Measurements from ENCODE around the gene BIVM. TPM values are rescaled to one million over a fixed set of nuclear protein-coding genes. Genes with fewer than 3 reads are reported as not detected.

Gene BIVM
- polyA plus RNA-seq, 1 of the 3 experiments (the other 2 are of a cell fraction), result 8.8 TPM

GRCh38 chr13:102793611-102794355, 5.1 kb upstream of the BIVM start:
- Histone ChIP-seq H3K9me2 (no peaks in the 10 kb centered on the region), H4K20me1 (ENCODE audit: insufficient read depth) (no peaks in the 10 kb centered on the region), H3K9ac (no peak overlapping the region), H3K4me1 (ENCODE audit: control insufficient read depth in 1 of 2, insufficient read depth in 2 of 2, low read depth in 1 of 2, low read length in 1 of 2) (no peaks in the 10 kb centered on the region; a peak in 2 of 4 replicates), H3K27me3 (ENCODE audit: insufficient read depth) (no peaks in the 10 kb centered on the region), H3K9me3 (no peaks in the 10 kb centered on the region), H2AFZ (ENCODE audit: low read depth) (no peak overlapping the region), H3K4me2 (no peak overlapping the region), H3K4me3 (ENCODE audit: low read depth in 2 of 2, low read length in 1 of 2) (no peak overlapping the region), H3K36me3 (replicated peaks in 1 of 2; ENCODE audit: control insufficient read depth in 1 of 2, insufficient read depth in 2 of 2, low read length in 1 of 2) (peaks cover 19 to 39% of the 10 kb centered on the region in 2 experiments), H3K27ac (ENCODE audit: low read depth in 2 of 2, low read length in 1 of 2) (no peak overlapping the region), H3K79me2 (ENCODE audit: insufficient read depth) (peaks cover 15% of the 10 kb centered on the region), H3F3A (replicated peaks; ENCODE audit: insufficient read depth) (no peaks in the 10 kb centered on the region)
- TF ChIP-seq FOSL2 (IDR thresholded peaks at IDR 0.05; ENCODE audit: borderline replicate concordance, low read depth) (no peak), RCOR1 (IDR thresholded peaks at IDR 0.05; ENCODE audit: low read length) (no peak), EZH2phosphoT487 (IDR thresholded peaks at IDR 0.05; ENCODE audit: borderline replicate concordance, low read depth) (no peak), GABPA (IDR thresholded peaks at IDR 0.05; ENCODE audit: low read depth) (no peak), NRF1 (IDR thresholded peaks at IDR 0.05; ENCODE audit: low read depth, low read length) (no peak), GATA2 (CRISPR knock-in tag; IDR thresholded peaks at IDR 0.05) (no peak), JUND (IDR thresholded peaks at IDR 0.05) (no peak), NFIC (IDR thresholded peaks at IDR 0.05; ENCODE audit: borderline replicate concordance) (no peak), TEAD4 (IDR thresholded peaks at IDR 0.05; ENCODE audit: borderline replicate concordance, insufficient read depth) (no peak), RFX5 (IDR thresholded peaks at IDR 0.05; ENCODE audit: low read length) (no peak)
- ChIA-PET CTCF (interaction anchor here (1.1 to 1.3 kb wide), 3 partner anchors 18 to 213 kb away, joined by 3 to 4 read pairs (median 3); no protein-coding TSS in a partner anchor), POLR2A (no interaction called here)
- 99% methylated on average over 9 of the region's 9 CpGs for WGBS (ENCODE audit: low lambda C conversion rate)
- DNase-seq, result no peak

- CTCF ChIA-PET, result interaction anchor here (0.6 to 2.0 kb wide), 25 partner anchors 9 to 229 kb away, joined by 3 to 11 read pairs (median 5); partner anchors contain the start of genes ERCC5, TEX30 and TPP2
- H3K4me2 ChIP-seq, result peak overlapping the region; percentile 95
- peak overlapping the region; percentile 61 to 79; a peak in 3 of 4 replicates for H3K27ac ChIP-seq (ENCODE audit: low read depth in 2 of 2, low read length in 1 of 2)
- peaks cover 0 to 8% of the 10 kb centered on the region in 2 experiments; a peak in 2 of 4 replicates for H3K4me1 ChIP-seq (ENCODE audit: control insufficient read depth in 1 of 2, insufficient read depth in 2 of 2, low read depth in 1 of 2, low read length in 1 of 2)
- H3K27me3 ChIP-seq (ENCODE audit: insufficient read depth), result no peaks in the 10 kb centered on the region
- WGBS (ENCODE audit: low lambda C conversion rate), result 1% methylated on average over 18 of the region's 69 CpGs
- H4K20me1 ChIP-seq (ENCODE audit: insufficient read depth), result no peaks in the 10 kb centered on the region
- peak overlapping the region; percentile 75 for H3K9ac ChIP-seq
- TF ChIP-seq, protein P1, sequence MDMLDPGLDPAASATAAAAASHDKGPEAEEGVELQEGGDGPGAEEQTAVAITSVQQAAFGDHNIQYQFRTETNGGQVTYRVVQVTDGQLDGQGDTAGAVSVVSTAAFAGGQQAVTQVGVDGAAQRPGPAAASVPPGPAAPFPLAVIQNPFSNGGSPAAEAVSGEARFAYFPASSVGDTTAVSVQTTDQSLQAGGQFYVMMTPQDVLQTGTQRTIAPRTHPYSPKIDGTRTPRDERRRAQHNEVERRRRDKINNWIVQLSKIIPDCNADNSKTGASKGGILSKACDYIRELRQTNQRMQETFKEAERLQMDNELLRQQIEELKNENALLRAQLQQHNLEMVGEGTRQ (IDR thresholded peaks at IDR 0.05; ENCODE audit: borderline replicate concordance, low read depth, low read length), result no peak
- no peak; the same call in 1 of the 2 replicates for TF ChIP-seq MXI1 (IDR thresholded peaks at IDR 0.05; ENCODE audit: low read depth, low read length)
- peak; percentile 76 for TF ChIP-seq NFIC (IDR thresholded peaks at IDR 0.05; ENCODE audit: borderline replicate concordance)
- TF ChIP-seq, protein P2, sequence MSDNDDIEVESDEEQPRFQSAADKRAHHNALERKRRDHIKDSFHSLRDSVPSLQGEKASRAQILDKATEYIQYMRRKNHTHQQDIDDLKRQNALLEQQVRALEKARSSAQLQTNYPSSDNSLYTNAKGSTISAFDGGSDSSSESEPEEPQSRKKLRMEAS (IDR thresholded peaks at IDR 0.05; ENCODE audit: low read depth), result peak; percentile 17; the same call in 1 of the 2 replicates
- no peaks in the 10 kb centered on the region for H3F3A ChIP-seq (replicated peaks; ENCODE audit: insufficient read depth)
- H3K9me2 ChIP-seq, result no peaks in the 10 kb centered on the region
- POLR2A ChIA-PET, result interaction anchor here (1.0 to 1.4 kb wide), 4 partner anchors 26 to 203 kb away, joined by 3 to 8 read pairs (median 6); partner anchors contain the start of genes ERCC5, TEX30 and TPP2
- H3K4me3 ChIP-seq (ENCODE audit: low read depth in 2 of 2, low read length in 1 of 2), result peak overlapping the region; percentile 81 to 86
- H3K36me3 ChIP-seq (replicated peaks in 1 of 2; ENCODE audit: control insufficient read depth in 1 of 2, insufficient read depth in 2 of 2, low read length in 1 of 2), result peaks cover 0 to under 1% of the 10 kb centered on the region in 2 experiments
- no peaks in the 10 kb centered on the region for H3K9me3 ChIP-seq
- H2AFZ ChIP-seq (ENCODE audit: low read depth), result peak overlapping the region; percentile 99
- peaks cover 61% of the 10 kb centered on the region for H3K79me2 ChIP-seq (ENCODE audit: insufficient read depth)
- peak; percentile 75 for DNase-seq
Measured at GRCh38 chr13:102799426-102800144, 666 bp downstream of the BIVM start.

Measured in SK-N-SH (cell line).